ENCODE data around the gene NUTM2F.
"Not testable (repeated sequence)": the region's sequence is repeated elsewhere in the genome, so short reads cannot be mapped to it uniquely, and the experiment has no call there.

The NUTM2F gene

DNA sequence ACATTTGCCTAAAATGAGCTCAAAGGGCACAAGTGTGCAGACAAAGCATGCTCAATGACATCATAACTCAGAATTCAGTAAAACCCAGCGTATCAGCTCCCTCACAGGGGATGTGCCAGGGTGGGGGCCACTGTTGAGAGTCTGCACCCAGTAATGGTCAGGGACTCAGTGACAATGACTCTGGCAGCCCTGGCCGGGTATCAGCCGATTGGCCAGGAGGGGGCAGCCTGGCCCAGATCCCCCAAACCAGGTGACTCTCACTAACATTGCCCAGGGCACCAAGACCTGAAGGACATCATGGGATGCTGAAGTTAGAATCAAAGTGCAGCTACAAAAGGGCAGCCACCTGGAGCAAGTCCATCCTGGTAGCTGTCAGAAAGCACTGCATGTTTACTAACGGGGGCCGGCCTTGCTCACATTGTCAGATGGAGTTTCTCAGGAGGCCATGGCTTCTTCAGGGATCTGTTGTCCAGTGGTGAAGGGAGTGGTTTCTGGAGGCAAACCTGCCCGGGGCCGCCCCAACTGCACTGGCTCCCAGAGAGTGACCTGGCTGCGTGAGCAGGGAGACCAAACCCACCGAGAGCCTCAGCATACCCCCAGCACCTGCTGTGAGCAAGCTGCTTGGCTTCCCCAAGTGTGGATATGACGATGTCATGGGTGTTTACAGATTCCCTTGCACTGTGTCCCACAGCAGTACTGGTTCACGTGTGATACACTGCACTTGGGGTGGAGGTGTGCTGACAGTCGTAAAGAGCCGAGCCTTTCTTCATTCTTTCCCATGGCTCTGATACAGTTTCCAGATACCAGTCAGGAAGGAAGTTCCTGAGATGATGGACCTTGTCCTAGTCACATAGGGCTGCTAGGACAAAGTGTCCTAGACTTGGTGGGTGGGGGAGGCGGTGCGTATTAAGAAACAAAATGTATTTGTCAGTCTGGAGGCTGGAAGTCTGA is 13.1 kb downstream of the NUTM2F start:
- DNase-seq = not testable (repeated sequence)

DNA sequence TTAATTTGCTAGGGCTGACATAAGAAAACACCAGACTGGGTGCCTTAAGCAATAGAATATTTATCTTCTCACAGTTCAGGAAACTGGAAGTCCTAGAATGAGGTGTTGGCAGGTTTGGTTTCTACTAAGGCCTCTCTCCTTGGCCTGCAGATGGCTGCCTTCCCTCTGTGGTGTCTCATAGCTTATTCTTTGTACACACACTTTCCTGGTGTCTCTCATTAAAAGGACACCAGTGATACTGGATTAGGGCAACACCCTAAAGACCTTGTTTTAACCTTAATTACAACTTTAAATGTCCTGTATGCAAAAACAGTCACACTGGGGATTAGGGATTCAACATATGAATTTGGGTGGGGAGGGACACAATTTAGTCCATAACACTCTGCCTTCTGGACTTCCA is 25.1 kb downstream of the NUTM2F start:
- DNase-seq = no peak

DNA sequence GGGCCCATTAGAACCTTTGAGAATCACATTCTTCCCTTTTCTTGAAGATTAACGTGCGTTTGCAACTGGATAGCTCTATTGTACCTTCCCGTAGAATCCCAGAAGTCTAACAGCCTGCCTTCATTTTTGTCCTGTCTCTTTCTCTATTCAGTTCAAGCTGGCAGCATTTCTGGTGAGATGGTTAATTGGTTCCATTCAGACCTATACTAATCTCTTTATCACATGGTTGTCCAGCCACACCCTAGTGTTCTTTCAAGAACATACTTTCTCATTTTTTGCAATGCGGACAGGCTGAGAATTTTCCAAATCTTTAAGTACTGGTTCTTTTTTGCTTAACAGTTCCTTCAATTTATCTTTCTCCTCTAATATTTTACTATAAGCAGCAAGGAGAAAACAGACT is 26.0 kb downstream of the NUTM2F start:
- DNase-seq = no peak

DNA sequence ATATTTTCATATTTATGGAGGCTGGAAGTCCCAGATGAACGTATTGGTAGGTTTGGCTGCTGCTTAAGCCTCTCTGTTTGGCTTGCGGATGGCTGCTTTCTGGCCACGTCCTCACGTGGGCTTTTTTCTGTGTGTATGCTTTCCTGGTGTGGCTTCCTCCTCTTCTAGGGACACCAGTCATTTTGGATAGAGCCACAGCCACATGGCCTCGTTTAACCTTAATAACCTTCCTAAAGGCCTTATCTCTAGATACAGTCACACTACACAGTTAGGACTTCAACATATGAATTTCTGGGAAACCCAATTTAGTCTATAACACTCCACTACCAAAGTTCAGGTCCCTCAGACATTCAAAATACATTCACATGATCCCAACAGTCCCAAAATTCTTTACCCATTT is 26.9 kb downstream of the NUTM2F start:
- no peak for DNase-seq

DNA sequence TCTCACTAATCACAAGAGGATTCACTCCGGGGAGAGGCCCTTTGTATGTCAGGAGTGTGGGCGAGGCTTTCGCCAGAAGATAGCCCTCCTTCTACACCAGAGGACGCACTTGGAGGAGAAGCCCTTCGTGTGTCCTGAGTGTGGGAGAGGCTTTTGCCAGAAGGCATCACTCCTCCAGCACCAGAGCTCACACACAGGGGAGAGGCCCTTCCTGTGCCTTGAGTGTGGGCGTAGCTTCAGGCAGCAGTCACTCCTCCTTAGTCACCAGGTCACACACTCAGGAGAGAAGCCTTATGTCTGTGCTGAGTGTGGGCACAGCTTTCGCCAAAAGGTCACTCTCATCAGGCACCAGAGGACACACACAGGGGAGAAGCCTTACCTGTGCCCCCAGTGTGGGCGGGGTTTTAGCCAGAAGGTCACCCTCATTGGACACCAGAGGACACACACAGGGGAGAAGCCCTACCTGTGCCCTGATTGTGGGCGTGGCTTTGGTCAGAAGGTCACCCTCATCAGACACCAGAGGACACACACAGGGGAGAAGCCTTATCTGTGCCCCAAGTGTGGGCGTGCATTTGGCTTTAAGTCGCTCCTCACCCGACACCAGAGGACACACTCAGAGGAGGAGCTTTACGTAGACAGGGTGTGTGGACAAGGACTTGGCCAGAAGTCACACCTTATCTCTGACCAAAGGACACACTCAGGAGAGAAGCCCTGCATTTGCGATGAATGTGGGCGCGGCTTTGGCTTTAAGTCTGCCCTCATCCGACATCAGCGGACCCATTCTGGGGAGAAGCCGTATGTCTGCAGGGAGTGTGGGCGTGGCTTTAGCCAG is 27.8 kb downstream of the NUTM2F start:
- no peak for DNase-seq

DNA sequence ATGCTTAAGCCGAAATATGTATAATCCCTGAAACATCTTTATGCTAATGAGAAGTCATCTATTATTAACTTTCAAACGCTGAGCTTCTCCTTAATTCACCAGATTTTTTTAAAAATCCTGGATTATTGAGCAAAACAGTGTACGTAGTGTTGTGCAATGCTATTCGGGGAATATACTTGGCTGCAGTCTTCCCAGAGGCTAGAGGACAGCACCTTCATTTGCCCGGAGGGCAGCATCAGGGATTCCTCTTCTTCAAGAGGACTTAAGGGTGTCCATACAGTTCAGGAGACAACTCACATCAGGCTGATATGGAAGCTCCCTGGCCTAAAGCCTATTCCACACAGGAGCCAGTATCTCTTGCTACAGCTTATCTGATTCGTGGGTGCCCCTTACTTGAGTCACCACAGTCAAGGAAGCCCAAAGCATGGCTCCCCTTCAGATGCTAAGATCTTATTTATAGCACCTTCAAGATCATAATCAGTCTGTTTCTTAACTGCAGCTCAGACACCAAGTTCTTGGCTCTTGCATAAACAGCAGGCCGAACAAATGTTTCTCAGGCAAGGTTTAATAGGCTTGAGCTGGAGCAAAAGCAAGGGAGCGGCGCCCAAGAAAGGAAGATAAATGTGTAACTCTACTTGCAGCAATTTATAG is 29.4 kb downstream of the NUTM2F start:
- DNase-seq = no peak

DNA sequence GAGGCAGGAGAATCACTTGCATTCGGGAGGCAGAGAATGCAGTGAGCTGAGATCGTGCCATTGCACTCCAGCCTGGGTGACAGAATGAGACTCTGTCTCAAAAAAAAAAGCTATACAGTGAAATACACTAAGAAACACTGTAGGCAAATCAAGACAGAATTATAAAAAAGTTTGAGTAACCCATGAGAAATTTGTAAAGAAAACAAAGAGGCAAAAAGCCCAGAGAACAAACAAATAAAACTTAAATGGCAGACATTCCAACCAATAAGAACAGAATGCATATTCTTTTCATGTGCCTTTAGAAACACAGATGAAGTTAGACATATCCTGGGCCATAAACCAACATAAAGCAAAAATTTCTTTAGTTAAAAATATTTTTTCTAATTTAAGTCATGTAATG is 38.8 kb downstream of the NUTM2F start:
- no peak for DNase-seq

DNA sequence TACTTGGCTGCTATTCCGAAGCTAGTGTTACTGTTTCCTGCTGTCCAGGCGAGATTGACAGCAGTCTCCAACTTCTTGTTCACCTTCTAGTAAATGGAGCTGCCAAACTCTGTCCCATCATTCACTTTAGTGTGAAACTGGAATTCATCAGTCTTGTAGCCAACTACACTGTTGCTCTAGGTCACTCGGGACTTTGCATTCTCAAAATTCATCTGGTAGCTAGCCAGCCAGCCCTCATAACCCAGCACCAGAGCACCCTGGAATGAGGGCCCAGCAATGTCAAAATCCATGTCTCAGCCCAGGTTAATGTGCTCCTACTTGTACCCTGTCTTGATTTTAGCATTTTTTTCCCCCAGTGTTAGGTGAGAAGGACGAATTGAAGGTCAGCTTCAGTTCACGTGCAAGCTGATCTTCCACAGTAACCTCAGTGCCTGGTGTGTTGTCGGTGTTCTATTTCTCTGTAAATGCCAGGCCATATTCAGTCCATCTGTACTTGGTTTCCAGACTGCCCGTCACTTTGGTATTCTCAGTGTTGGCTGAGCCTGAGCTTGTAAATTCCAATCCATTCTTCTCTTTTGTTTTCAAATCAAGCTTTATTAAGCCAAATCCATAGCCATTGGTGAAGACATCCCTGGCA is 40.4 kb downstream of the NUTM2F start:
- DNase-seq = no peak

DNA sequence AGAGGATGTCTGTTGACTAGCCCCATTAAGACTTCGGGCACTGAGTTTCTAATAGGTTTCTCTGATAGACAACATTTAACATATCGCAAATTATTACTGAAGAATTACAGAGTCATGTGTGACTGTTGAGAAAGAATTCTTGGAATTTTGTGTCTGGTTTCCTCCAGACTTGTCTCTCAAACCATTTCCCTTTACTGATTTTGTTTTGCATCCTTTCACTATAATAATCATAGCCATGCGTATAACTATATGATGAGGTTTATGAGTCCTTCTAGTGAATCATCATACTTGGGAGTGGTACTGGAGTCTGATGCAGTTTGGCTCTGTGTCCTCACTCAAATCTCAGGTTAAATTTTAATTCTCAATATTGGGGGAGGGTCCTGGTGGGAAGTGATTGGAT is 42.3 kb downstream of the NUTM2F start:
- no peak for DNase-seq

DNA sequence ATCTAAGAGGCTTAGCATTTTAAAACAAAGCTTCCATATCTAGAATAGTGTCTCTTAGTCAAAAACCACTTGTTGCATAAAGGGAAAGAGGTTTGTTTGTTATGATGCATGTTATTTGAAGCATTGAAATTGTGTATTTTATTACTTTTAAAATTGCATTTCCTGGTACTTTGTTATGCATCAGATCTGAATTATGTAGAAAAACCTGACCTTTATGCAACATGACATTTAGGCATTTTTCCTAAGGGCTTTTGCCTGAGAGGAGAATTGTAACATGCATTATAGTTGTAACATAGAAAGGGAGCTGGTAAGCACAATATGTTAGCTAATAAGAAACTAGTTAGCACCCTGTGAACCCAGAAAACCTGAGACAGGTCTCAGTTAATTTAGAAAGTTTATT is 47.3 kb downstream of the NUTM2F start:
- DNase-seq = no peak

DNA sequence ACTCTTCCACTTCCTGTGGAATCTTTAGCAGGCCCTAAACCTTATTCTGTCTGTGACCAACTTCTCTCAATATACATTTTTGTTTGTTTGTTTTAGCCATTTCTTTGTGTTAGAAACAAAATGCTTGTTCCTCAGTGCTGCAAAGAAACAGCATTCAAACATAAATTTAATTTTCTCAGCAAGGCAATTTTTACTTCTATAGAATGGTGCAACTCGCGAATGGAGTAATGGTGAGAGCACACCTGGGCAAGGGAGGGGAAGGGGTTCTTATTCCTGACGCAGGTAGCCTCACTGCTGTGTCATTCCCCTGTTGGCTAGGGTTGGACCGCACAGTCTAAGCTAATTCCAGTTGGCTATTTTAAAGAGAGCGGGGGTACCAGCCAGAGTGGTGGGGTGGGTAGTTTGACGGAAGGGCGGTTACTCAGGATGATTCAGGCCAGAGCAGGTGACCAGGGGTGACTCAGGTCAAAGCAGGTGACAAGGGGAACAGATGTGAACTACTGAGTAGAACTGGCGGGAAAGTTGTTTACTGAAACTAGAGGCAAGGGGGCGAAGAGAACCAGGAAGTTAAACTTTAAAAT is 47.9 kb downstream of the NUTM2F start:
- no peak for DNase-seq

DNA sequence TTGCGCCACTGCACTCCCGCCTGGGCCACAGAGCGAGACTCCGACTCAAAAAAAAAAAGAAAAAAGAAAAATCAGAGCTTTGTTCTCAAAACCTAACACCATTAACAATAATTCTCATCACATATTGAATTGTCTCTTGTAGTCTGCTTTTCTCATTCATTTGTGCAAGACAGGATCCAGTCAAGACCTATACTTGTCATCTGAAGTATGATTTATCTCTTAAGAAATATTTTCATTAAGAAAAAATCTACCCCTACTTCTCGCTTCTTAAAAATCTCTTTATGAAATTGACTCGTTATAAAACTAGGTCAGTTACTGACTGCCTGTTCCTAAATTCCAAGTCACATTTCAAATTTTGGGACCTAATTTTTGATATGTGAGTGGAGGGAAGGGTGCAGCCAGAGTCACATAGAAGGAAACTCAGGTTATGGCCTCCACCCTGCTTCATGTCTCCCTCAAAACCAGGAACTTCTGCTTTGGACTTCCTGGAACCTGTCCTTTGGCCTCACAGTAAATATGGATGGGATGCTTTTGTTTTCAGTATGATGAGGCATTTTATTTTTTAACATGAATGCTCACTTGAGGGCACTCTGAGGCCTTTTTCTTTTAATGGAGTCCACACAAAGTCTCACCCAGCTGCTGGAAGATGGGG is 50.4 kb downstream of the NUTM2F start:
- DNase-seq = no peak

DNA sequence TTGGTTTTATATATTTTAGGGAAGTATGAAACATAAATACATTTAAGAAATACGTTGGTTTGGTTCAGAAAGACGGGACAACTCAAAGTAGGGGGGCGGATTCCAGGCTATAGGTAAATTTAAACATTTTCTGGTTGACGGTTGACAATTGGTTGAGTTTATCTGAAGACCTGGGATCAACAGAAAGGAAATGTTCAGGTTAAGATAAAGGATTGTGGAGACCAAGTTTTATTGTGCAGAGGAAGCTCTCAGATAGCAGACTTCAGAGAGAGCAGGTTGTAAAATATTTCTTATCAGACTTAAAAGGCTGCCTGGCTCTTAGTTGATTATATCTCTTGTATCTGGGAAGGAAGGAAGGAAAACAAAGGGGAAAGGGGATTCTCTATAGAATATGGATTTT is 51.4 kb downstream of the NUTM2F start:
- not testable (repeated sequence) for DNase-seq

DNA sequence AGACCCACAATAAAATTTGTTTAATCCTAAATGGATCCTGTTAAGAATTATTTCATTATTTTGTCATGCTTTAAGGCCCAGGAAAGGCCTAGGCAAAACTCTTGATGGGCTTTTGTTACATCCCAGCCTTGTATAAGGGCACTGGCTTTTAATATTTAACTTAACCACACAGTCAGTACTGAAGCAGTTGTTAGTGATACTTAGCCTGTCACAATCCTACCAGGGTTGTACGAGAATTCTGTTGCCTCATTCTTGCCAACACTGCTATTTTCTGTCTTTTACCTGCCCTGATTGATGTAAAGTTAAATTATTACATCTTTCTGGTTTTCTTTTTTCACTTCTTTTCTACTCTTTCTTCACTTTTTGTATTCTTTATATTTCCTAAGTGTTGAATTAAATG is 58.4 kb downstream of the NUTM2F start:
- DNase-seq = no peak

DNA sequence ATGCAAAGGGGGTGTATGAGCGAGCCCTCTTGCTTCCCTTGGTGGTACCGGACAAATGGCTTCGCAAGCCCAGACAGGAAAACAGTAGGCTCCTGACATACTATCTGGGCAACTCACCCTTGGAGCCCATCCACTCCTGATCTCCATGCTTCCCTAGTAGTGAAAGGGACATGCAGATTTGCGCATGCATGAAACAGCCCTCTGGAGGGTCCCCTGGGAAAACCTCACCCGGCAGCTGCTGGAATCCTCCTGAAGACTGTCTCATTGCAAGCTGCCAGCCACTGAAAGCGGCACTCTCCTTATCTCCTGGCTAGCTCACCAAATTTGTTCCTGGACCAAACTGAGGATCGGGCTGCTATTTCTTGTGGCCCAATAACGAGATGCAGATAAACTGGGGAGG is 59.2 kb downstream of the NUTM2F start:
- no peak for DNase-seq

Measured in NCI-H226 (cell line).